HEK293T (cell line): ENCODE measurements around the gene QKI.

ENCODE experiments used
- CTCF ChIA-PET: fragments of 350-600 bp; formaldehyde crosslinking; extraction: SDS; loops from one replicate; lab custom pipeline; 2021; ENCODE audit warnings: antibody characterized with exemption, inconsistent platforms; lab: Yijun Ruan, JAX
- POLR2A ChIA-PET: fragments of 350-600 bp; formaldehyde crosslinking; extraction: SDS; loops from one replicate; lab custom pipeline; 2020; ENCODE audit warnings: antibody characterized with exemption, inconsistent platforms; lab: Yijun Ruan, JAX
- DNase-seq: peaks from one replicate; pipeline ENCODE4 v3.0.0; 2012; ENCODE audit warnings: mixed read lengths; ENCODE audit errors: extremely low spot score
- ARNT ChIP-seq: fragments of 450-650 bp; IDR thresholded peaks from 2 replicates; pipeline ENCODE4 v1.6.1; 2017; ENCODE audit warnings: mild to moderate bottlenecking
- BHLHE40 ChIP-seq: fragments of 450-650 bp; IDR thresholded peaks from 2 replicates; pipeline ENCODE4 v1.6.1; 2016; ENCODE audit warnings: mild to moderate bottlenecking, moderate library complexity, borderline replicate concordance
- CTBP1 ChIP-seq: fragments of 450-650 bp; IDR thresholded peaks from 2 replicates; pipeline ENCODE4 v1.6.1; 2016; ENCODE audit warnings: borderline replicate concordance
- ELF4 ChIP-seq: fragments of 450-650 bp; IDR thresholded peaks from 2 replicates; pipeline ENCODE4 v1.6.1; 2017; ENCODE audit warnings: antibody characterized with exemption
- FOXA1 ChIP-seq: fragments of 450-650 bp; IDR thresholded peaks from 2 replicates; pipeline ENCODE4 v1.6.1; 2016; ENCODE audit warnings: mild to moderate bottlenecking
- FOXK2 ChIP-seq: fragments of 450-650 bp; IDR thresholded peaks from 2 replicates; pipeline ENCODE4 v1.6.1; 2016; ENCODE audit warnings: mild to moderate bottlenecking
- FOXM1 ChIP-seq: fragments of 450-650 bp; IDR thresholded peaks from 2 replicates; pipeline ENCODE4 v1.6.1; 2017; ENCODE audit warnings: mild to moderate bottlenecking, borderline replicate concordance
- HDGF ChIP-seq: fragments of 450-650 bp; IDR thresholded peaks from 2 replicates; pipeline ENCODE4 v1.6.1; 2017; ENCODE audit warnings: antibody characterized with exemption, borderline replicate concordance
- L3MBTL2 ChIP-seq: fragments of 450-650 bp; conservative IDR thresholded peaks from 2 replicates; pipeline ENCODE4 v1.6.1; 2016; ENCODE audit warnings: mild to moderate bottlenecking
- LEF1 ChIP-seq: fragments of 450-650 bp; IDR thresholded peaks from 2 replicates; pipeline ENCODE4 v1.6.1; 2017; ENCODE audit warnings: mild to moderate bottlenecking, borderline replicate concordance
- NFRKB ChIP-seq: fragments of 450-650 bp; IDR thresholded peaks from 2 replicates; pipeline ENCODE4 v1.6.1; 2016; ENCODE audit warnings: mild to moderate bottlenecking, moderate library complexity
- SP1 ChIP-seq: fragments of 450-650 bp; IDR thresholded peaks from 2 replicates; pipeline ENCODE4 v1.6.1; 2017
- SUZ12 ChIP-seq: fragments of 450-650 bp; IDR thresholded peaks from 2 replicates; pipeline ENCODE4 v1.6.1; 2016; ENCODE audit warnings: mild to moderate bottlenecking
- TARDBP ChIP-seq: fragments of 450-650 bp; IDR thresholded peaks from 2 replicates; pipeline ENCODE4 v1.6.1; 2016
- ZNF384 ChIP-seq: fragments of 450-650 bp; IDR thresholded peaks from 2 replicates; pipeline ENCODE4 v1.6.1; 2016
- TF ChIP-seq, protein P1 (sequence below): fragments of 450-650 bp; IDR thresholded peaks from 2 replicates; pipeline ENCODE4 v1.6.1; 2016

Gene QKI

DNA sequence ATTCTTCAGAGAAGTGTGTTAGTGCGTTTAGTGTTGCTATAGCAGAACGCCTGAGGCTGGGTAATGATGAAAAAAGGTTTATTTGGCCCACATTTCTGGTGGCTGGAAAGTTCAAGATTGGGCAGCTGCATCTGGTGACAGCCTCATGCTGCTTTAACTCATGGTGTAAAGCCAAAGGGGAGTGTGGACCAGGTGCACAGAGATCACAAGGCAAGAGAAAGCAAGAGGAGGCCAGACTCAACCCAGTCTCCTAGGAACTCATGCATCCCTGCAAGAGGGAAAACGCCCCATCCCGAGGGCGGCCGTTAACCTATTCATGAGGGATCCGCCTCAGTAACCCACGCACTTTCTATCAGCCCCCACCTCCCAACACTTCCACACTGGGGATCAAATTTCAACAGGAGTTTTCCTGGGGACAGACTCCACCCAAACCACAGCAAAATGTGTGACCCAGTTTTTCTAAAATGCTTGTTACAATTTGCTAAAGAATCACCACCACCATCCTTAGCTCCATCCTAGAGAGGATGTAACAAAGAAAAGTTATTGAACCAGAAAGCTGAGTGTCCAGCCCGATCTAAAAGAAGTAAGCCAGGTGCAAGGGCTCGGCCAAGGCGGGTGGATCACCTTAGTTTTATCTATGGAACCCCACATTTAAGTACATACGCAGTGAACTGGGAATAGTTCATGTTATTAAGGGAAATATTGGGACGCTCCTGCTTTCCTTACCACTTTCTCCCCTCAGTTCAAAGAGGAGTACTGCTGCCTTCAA is 164.8 kb downstream of the QKI start:
- ChIA-PET POLR2A (no interaction called here), CTCF (interaction anchor here (0.7 kb wide), 1 partner anchor 12 kb away, joined by 3 read pairs; no protein-coding TSS in a partner anchor)
- DNase-seq, result no peak
- no peak for TF ChIP-seq L3MBTL2
- no peak for TF ChIP-seq BHLHE40
- no peak for TF ChIP-seq ZNF384
- TF ChIP-seq, protein P1, sequence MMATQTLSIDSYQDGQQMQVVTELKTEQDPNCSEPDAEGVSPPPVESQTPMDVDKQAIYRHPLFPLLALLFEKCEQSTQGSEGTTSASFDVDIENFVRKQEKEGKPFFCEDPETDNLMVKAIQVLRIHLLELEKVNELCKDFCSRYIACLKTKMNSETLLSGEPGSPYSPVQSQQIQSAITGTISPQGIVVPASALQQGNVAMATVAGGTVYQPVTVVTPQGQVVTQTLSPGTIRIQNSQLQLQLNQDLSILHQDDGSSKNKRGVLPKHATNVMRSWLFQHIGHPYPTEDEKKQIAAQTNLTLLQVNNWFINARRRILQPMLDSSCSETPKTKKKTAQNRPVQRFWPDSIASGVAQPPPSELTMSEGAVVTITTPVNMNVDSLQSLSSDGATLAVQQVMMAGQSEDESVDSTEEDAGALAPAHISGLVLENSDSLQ, result no peak
- TF ChIP-seq TARDBP, result no peak
- no peak for TF ChIP-seq SP1
- TF ChIP-seq SUZ12, result no peak
- TF ChIP-seq CTBP1, result no peak
- no peak for TF ChIP-seq FOXM1
- TF ChIP-seq HDGF, result no peak
- TF ChIP-seq NFRKB, result no peak
- TF ChIP-seq FOXA1, result no peak
- TF ChIP-seq FOXK2, result no peak
- TF ChIP-seq ARNT, result no peak
- no peak for TF ChIP-seq ELF4
- no peak for TF ChIP-seq LEF1

- POLR2A ChIA-PET, result no interaction called here
- TF ChIP-seq, protein P1, result peak; percentile 70
- no peak for TF ChIP-seq FOXM1
- no peak for TF ChIP-seq ELF4
- TF ChIP-seq SP1, result no peak
- TF ChIP-seq CTBP1, result peak; percentile 85; the same call in 1 of the 2 replicates
- DNase-seq, result peak; percentile 51
- CTCF ChIA-PET, result no interaction called here
Observed at GRCh38 chr6:163579880-163580295, 165.4 kb downstream of the QKI start.

GRCh38 chr6:163580311-163581030 is 166.0 kb downstream of the QKI start:
- TF ChIP-seq HDGF (no peak), CTBP1 (no peak), LEF1 (no peak), TARDBP (no peak), BHLHE40 (no peak), ELF4 (no peak), FOXA1 (no peak), SUZ12 (no peak), FOXK2 (no peak), NFRKB (no peak), L3MBTL2 (no peak), SP1 (no peak), FOXM1 (no peak), ARNT (no peak)
- TF ChIP-seq, protein P1, result no peak
- POLR2A ChIA-PET, result no interaction called here
- CTCF ChIA-PET, result no interaction called here
- no peak for DNase-seq

DNA sequence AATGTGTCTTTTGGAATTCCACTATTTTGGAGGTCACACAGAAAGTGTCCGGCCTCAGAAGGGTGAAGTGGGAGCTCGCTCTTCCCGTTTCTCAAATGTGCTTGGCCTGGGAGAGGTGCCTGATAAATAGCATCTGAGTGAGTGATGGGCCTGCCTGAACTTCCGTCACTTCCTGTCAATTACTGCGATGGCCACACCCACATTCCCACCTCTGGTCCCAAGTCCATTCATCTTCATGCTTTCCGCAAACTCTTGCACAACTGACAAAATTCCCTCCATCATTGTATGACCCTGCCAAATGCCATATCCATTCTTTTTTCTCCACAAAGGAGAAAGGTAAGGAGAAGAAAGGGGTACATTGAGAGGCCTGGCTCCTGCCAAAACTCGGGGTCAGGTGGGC is 169.0 kb downstream of the QKI start:
- TF ChIP-seq, protein P1, result no peak
- no peak for TF ChIP-seq TARDBP
- no peak for TF ChIP-seq NFRKB
- no peak for TF ChIP-seq L3MBTL2
- no peak for TF ChIP-seq ARNT
- no peak for TF ChIP-seq FOXM1
- TF ChIP-seq CTBP1, result no peak
- TF ChIP-seq ELF4, result no peak
- no peak for TF ChIP-seq SP1
- no peak for TF ChIP-seq FOXK2
- no peak for TF ChIP-seq LEF1
- no peak for TF ChIP-seq ZNF384
- no peak for TF ChIP-seq HDGF
- TF ChIP-seq SUZ12, result no peak
- TF ChIP-seq BHLHE40, result no peak
- no peak for TF ChIP-seq FOXA1
- CTCF ChIA-PET, result no interaction called here
- POLR2A ChIA-PET, result no interaction called here
- DNase-seq, result no peak

- ChIA-PET CTCF (no interaction called here), POLR2A (no interaction called here)
- TF ChIP-seq NFRKB (no peak), TARDBP (no peak), BHLHE40 (no peak), SP1 (no peak)
- no peak for DNase-seq
Observed at GRCh38 chr6:163585932-163586437, 171.5 kb downstream of the QKI start.
